GM18498 (cell line): ENCODE measurements around the gene MRPL36.
"Not testable (repeated sequence)": the region's sequence is repeated elsewhere in the genome, so short reads cannot be mapped to it uniquely, and the experiment has no call there.

Experiments
- ATAC-seq: cut with Tn5 transposase; IDR thresholded peaks from one replicate; pipeline ENCODE4 v1.9.1; 2021; ENCODE audit warnings: mild to moderate bottlenecking, moderate library complexity; ENCODE audit not compliant: unreplicated experiment

MRPL36 gene

GRCh38 chr5:1815881-1816292, 16.2 kb upstream of the MRPL36 start:
- no peak for ATAC-seq

GRCh38 chr5:1815071-1815786, 15.6 kb upstream of the MRPL36 start:
- no peak for ATAC-seq

GRCh38 chr5:1814183-1815020, 14.8 kb upstream of the MRPL36 start:
- ATAC-seq, result no peak

GRCh38 chr5:1810581-1811101, 11.0 kb upstream of the MRPL36 start:
- no peak for ATAC-seq

GRCh38 chr5:1809416-1810035, 9.9 kb upstream of the MRPL36 start:
- no peak for ATAC-seq

- no peak for ATAC-seq
Measured at GRCh38 chr5:1808439-1808838, 8.8 kb upstream of the MRPL36 start.

GRCh38 chr5:1807451-1808185, 8.0 kb upstream of the MRPL36 start:
- ATAC-seq, result no peak

- no peak for ATAC-seq
Measured at GRCh38 chr5:1806974-1807373, 7.3 kb upstream of the MRPL36 start.

- no peak for ATAC-seq
Measured at GRCh38 chr5:1806199-1806598, 6.6 kb upstream of the MRPL36 start.

GRCh38 chr5:1805736-1806135, 6.1 kb upstream of the MRPL36 start:
- no peak for ATAC-seq

GRCh38 chr5:1805326-1805725, 5.7 kb upstream of the MRPL36 start:
- no peak for ATAC-seq

GRCh38 chr5:1804001-1804690, 4.5 kb upstream of the MRPL36 start:
- no peak for ATAC-seq

GRCh38 chr5:1803192-1803591, 3.6 kb upstream of the MRPL36 start:
- ATAC-seq, result no peak

GRCh38 chr5:1801967-1802295, 2.3 kb upstream of the MRPL36 start:
- ATAC-seq, result no peak

GRCh38 chr5:1801222-1801966, 1.8 kb upstream of the MRPL36 start, which contains the start of gene NDUFS6:
NDUFS6 (plus strand) TSS chr5:1801407; CDS start chr5:1801418, 11 bp downstream.
- ATAC-seq, result peak; percentile 58

GRCh38 chr5:1800472-1801221, 1.0 kb upstream of the MRPL36 start:
- peak; percentile 50 for ATAC-seq

- peak; percentile 26 for ATAC-seq
Measured at GRCh38 chr5:1799110-1799601, 481 bp downstream of the MRPL36 start.

GRCh38 chr5:1798589-1798988, 1.0 kb downstream of the MRPL36 start:
- ATAC-seq, result not testable (repeated sequence)

GRCh38 chr5:1797855-1798254, 1.8 kb downstream of the MRPL36 start:
- ATAC-seq, result no peak
